GM21381 (cell line): ENCODE results near the gene WDR93.
"Not testable (repeated sequence)": the region's sequence is repeated elsewhere in the genome, so short reads cannot be mapped to it uniquely, and the experiment has no call there.

ENCODE experiments used
- ATAC-seq: cut with Tn5 transposase; IDR thresholded peaks from one replicate; pipeline ENCODE4 v1.9.1; 2021; ENCODE audit warnings: mild to moderate bottlenecking, moderate library complexity; ENCODE audit not compliant: unreplicated experiment

WDR93 gene

GRCh38 chr15:89784686-89784960 lies 94.0 kb downstream of the WDR93 start:
- no peak for ATAC-seq

- ATAC-seq, result no peak
Observed at GRCh38 chr15:89785064-89785773, 94.6 kb downstream of the WDR93 start.

- no peak for ATAC-seq
Observed at GRCh38 chr15:89785774-89786140, 95.1 kb downstream of the WDR93 start.

- no peak for ATAC-seq
Observed at GRCh38 chr15:89787944-89788343, 97.3 kb downstream of the WDR93 start.

GRCh38 chr15:89788585-89788984 lies 98.0 kb downstream of the WDR93 start:
- not testable (repeated sequence) for ATAC-seq

- ATAC-seq, result no peak
Observed at GRCh38 chr15:89790206-89790605, 99.6 kb downstream of the WDR93 start.

- no peak for ATAC-seq
Observed at GRCh38 chr15:89790661-89791060, 100.0 kb downstream of the WDR93 start.

- ATAC-seq, result no peak
Observed at GRCh38 chr15:89792106-89792805, 101.6 kb downstream of the WDR93 start.
